GM18861 (cell line): ENCODE data around the gene SLC35F1.

Source experiments
- ATAC-seq: cut with Tn5 transposase; IDR thresholded peaks from one replicate; pipeline ENCODE4 v1.9.1; 2021; ENCODE audit not compliant: unreplicated experiment

The SLC35F1 gene

DNA sequence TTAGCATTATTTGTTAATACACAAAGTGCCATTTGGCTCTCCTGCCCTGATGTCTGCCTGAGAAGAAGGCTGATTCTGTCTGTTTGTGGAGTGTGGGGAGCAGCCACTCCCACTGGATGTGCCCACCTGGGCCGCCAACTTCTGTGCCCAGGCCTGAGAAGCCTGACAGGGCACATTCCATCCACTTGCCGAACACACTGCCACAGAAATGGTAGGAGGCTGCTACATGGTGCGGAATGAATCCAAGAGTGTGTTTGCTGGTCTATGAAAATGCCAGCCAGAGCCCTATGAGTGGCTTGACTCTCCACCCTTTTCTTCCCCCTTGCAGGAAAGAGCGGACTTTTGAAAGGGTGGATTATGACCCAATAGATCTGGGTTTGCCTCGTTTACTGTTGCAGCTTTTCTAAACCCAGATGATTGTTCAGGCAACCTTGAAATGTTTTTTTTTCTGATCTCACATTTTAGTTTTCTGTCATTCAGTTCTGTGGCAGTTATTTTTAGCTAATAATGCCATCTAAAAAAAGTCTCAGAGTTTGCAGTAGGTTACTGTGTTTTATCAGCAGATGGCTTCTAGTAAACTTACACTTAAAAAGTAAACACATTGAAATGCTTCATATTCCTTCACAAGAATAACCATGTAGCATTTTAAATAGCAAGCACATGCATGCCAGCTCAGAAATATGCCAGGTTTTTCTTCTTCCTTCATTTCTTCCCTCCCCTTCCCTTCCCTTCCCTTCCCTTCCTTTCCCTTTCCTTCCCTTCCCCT is 196.5 kb downstream of the SLC35F1 start:
- ATAC-seq, result no peak

DNA sequence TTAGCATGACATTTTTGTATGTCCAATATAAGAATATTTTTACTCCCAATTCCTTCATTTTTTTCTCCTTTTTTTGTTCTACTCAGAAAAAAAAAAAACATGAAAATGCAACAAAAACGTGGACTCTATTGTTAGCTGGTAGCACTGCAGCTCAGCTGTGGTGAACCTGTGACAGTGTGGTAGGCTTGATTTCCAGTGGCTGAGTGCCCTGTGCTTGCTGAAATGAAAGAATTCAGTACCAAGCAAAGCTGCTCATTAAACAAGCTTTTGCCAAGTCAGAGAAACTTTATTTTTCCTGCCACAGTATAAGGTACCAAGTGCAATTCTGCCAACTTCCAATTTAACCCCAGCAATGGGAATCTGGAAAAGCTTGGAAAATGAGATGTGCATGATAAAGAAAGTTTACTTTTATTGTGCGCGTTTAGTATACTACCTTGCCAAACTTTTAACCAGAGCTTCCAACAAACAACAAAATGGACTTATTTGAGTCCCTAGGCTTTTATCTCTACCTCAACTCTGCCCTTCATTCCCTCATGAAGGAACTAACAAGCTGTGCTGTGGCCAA is 215.2 kb downstream of the SLC35F1 start:
- no peak for ATAC-seq

DNA sequence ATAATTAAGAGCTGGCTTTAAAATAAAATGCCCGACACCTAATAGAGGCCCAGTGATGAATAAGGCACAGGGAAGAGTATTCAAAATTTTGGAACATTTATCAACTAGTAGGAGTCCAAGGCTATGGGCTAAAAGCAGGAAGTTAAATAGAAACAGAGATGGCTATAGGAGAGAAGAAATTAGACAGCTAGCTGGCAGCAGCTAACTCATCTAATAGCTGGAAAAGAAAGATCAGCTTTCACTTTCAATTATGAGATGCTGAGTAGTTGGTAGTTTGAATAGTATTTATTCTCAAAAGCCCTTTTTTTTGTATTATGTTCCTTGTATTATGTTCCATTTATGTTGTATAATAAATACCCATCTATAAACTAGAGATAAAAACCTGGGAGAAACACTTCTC is 215.7 kb downstream of the SLC35F1 start:
- ATAC-seq, result no peak

DNA sequence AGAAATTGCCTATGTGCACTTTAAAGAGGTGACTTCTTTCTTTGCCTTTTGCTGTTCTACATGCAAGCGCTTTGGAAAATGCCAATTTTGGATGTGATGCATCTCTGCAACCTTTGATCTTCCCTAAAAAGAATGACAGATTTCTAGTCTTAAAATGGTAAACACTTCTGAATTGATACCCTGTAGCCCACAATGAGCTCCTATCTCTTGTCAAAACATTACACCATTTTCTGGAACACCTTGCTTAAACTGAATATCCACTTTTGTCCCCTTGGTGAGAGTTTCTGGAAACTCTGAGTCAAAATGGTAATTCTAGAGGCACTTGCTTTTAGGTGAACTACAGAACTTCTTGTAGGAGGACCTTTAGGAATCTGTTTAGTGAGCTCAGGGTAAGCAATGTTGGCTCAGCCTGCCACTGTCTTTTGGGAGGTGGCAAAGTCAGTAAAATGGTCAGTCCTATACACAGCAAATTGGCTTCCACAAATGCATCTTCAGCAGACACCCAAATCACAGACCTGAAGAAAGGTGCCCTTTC is 216.5 kb downstream of the SLC35F1 start:
- ATAC-seq, result no peak

DNA sequence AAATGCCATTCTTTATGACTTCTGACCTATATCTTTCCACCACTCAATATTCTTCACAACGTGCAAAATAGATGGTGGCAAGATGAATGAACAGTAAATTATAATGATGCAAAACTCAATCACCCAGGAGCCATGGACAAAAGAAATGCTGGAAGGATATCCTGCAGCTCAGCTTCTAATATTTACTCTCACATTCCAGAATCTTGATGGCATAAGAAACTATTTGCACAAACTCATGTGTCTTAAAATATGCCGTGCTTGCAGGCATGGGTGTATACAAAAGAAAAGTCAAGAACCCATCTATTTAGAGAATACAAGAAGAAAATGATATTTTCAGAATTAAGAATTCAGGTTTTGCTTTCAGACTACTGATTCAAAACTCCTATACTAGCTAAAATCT is 217.8 kb downstream of the SLC35F1 start:
- ATAC-seq, result no peak

DNA sequence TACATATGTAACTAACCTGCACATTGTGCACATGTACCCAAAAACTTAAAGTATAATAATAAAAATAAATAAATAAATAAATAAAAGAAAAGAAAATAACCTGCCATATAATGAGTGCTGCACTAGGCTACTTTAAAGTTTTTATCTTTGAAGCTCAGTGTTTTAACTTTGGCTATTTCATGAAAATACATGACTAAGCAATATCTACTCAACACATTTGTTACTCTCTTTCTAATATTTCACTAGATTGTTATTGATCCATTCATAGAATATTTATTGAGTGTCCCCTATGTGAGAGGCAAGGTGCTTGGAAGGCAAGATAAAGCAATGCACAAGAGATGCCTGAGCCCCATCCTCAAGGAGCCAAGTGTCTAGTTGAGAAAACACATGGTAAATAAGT is 221.7 kb downstream of the SLC35F1 start:
- no peak for ATAC-seq

DNA sequence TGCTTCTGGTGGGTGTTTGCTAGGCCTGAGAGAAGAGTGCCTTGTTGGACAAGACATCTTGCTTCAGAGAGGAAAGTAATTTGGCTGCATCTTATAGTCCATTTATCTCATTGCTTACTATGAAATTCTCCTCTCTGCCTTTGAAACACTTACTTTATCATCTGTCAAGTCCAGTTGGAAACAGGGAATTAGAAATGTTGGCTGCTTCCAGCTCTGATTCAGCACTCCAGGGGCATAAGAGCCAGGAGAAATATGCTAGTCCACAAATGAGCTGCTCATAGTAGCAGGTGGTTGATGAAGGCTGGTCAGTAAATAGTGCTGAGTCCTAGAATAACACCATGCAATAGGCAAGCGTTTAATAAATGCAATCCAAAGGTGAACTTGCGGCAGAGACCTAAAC is 227.1 kb downstream of the SLC35F1 start:
- ATAC-seq, result no peak

DNA sequence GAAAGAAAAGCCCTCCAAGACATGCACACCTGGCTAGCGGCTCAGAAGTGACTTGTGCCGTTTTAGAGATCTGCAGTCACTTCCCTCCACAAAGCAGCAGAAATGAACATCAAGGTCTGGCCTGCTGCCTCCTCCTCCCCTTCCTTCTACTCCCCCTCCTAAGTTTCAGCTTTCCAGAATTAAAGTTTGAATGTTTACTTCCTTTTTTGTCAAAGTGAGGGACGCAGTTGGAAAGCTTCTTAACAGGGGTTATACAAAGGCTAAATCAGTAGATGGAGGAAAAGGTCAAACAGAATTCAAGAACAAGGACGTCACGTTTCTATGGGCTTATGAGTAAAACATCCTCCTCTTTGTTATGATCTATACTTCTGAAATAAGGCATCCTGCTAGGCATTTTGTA is 227.7 kb downstream of the SLC35F1 start:
- no peak for ATAC-seq

DNA sequence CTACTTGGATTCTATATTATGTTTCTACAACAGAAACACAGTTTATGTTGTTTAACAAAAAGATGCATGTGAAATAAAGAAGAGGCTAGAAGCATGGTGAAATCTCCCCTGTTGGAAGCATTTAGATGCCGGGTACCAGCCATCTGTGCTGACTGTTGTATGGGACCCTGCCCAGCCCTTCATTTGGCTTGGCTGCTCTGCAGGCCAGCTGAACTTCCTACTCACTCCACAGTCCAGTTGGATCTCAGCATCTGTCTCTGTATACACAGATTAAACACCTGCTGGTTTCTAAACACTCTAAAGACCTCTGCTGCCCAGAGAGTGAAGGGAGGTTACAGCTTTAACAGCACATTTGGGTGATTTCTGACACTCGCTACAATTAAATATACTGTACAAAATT is 228.3 kb downstream of the SLC35F1 start:
- no peak for ATAC-seq

DNA sequence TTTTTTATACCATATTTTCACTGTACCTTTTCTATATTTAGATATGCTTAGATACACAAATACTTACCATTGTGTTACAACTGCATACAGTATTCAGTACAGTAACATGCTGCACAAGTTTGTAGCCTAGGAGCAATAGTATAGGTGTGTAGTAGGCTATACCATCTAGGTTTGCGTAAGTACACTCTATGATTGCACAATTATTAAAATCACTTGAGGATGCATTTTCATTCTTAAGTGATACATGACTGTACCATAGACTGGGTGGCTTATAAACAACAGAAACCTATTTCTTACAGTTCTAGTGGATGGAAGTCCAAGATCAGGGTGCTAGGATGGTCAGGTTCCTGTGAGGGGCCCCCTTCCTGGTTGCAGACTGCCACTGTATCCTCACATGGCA is 234.1 kb downstream of the SLC35F1 start:
- ATAC-seq, result no peak

DNA sequence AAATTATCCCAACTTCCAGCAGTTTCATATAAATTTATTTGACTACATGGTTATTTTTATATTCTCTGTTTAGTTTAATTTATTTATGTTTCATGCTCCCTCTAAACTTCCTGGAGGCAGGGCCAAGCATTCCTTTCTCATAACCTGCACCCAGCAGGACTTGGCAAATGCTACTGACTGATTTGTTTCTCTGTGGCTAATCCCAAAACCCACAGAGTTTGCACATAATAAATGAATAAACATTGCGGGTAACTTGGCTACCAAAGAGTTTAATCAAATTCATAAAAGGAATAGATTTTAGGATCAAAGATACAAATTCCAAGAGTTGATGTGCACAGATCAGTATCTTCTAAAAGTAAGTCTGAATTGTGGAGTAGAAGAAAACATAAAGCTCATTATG is 239.5 kb downstream of the SLC35F1 start:
- ATAC-seq, result no peak

DNA sequence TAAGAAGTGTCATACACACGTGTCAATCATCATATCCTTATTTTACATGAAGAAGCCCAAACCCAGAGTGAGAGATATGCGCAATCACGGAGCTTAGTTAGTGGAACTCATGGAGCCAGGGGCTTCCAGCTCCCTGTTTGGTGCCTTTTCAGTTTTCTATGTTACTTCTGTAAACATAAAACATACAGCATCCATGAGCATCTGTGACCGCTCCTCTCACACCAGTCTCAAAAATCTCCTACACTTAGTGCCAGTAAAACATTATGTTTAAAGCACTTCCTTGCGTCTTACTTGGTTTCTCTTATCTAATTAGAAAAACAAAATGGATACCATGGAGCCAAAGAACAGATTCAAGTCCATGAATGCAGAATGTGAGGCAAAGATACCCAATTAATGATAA is 240.4 kb downstream of the SLC35F1 start:
- ATAC-seq, result no peak

DNA sequence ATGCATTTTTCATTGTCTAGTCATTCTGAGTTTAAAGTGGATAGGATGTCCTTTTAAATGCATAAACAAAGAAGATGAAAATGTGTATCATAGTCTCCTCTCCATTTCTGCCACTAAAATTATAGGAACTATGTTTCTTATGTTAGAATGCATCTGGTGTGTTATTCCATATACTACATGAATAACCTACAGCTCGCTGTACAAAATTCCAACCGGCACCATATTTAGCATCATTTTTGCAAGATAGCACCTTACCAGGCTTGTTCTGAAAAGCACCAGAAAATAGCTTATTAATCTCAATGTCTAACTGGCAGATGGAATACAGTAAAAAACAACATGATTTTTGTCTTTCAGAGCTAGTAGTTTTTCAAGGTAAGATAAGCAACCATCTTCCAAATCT is 241.5 kb downstream of the SLC35F1 start:
- no peak for ATAC-seq

DNA sequence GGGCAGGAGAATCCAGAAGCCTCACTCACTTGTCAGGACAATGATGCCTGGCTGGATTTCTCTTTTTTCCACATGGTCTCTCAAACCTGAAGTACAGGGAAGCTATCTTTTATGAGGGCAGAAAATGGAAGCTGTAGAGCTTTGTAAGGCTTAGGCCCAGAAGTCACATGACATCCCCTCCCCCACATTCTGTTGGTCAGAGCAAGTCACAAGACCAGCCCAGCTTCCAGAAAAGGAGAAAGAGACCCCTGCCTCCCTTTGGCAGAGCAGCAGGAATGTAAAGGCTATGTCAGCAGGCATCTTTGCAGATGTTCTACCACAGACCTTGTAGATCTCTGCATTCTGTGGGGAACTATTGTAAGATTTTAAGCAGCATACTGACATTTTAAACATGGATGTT is 245.5 kb downstream of the SLC35F1 start:
- no peak for ATAC-seq

DNA sequence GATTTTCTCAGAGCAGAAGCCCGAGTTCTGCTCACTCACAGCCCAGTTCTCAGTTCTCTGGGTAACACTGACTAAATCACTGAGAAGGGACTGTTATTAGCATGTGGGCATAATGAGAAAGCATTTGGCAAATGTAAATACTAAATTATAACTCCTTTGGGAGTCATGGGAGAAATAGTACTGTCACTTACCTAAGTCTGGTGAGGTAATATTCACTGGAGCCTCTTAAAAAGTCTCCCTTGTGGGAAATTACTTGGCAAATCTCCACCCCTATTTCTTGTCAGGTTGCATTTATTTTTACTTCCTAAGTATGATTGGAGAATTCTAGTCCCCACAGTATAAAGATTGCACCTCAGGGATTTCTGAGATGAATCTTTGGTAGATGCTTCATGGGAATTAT is 254.3 kb downstream of the SLC35F1 start:
- ATAC-seq, result no peak

DNA sequence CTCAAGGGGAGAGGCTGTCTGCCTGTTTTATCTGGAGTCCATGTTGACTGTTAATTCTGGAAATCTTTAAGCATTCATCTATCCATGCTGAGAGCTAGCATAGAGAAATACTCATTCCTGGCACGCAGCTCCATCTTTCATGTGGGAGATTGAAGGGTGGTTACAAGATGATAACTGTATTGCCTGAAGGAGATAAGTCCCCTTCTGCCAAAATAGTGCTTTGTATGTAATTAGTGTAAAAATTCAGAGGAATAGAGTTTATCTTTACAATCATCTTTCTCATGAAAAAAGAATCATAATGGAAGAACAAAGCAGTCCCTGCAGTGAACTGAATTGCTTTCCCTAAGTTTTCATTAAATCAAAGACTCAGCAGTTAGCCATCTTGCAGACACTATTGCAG is 256.5 kb downstream of the SLC35F1 start:
- ATAC-seq, result no peak

DNA sequence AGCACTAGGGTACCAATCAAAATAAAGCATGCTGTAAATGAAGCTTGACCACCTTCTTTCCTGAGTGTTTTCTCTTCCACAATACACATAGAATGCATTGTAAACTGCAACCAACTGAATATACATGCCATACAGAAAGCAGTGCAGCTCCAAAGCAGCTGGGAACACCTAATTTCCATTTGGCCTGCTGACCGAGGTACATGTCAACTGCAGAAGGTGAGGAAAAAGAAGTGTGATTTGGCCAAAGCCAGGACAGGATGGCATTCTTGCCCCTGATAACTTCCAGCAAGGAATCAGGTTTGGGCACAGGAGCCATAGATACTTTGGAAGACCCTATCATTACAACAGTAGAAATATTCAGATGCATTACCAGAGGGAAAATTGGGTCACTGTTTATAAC is 258.4 kb downstream of the SLC35F1 start:
- no peak for ATAC-seq

DNA sequence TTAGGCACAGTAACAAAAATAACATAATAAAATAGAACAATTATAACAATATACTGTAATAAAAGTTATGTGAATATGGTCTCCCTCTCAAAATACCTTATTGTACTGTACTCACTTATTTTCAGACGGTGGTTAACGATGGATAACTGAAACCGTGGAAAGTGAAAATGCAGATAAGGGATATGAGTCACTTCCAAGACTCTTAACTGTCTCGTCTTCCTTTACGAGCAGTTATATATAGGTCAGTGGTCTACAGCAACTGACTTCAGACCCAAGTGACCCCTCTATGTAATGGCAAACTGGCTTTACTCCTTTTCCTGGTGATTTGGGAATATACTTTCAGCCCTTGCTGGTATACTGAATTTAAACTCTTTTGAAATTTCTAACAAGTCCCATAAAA is 261.4 kb downstream of the SLC35F1 start:
- ATAC-seq, result no peak

DNA sequence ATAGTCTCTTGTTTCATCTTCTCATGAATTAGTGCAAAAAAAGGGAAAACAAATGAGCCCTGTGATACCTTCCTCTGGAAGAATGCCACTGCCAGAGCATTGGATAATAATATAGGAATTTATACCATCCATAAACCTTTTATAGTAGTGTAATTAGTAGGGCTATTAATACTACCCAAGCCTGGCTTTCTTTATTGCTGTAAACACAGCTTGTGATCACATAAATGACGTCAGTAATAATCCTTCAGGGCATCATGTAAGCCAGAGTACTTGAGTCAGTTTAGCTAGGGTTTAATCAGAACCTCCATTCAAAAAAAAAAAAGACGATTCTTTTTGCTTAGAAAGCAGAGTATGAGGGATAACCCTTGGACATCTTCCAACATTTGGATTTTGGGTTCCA is 264.8 kb downstream of the SLC35F1 start:
- ATAC-seq, result no peak

DNA sequence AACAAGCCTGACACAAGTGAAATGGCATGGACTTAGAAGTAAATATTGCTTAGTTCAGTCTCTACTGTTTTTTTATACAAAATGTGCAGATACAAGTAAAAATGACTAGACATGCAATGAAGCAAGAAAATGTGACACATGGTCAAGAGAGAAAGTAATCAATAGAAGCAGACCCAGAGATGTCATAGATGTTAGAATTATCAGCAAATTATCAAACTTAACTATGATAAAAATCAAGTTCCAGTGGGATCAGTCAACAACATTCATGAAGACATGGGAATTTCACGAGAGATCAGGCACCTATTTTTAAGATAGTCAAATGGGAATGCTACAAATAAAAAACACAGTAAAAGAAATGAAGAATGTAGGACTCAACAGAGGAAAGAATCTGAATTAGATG is 267.0 kb downstream of the SLC35F1 start:
- no peak for ATAC-seq

DNA sequence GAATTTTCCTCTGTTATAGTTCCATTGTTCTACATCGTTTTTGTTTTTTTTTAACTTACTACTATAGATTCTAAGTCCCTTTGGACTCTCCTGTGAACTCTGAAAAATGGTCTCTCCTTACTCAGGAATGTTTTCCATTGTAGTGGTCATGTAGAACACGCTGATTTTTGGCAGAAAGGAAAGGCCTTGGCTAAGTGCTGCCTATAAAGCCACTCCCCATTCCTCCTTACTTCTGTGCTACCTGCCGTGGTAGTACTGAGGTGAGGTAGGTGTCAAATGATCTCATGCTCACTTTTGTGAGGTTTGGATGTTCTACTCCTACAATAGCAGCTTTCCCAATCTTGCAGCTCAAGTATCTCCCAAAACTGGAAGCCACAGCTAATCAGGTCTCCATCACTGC is 270.7 kb downstream of the SLC35F1 start:
- ATAC-seq, result no peak

DNA sequence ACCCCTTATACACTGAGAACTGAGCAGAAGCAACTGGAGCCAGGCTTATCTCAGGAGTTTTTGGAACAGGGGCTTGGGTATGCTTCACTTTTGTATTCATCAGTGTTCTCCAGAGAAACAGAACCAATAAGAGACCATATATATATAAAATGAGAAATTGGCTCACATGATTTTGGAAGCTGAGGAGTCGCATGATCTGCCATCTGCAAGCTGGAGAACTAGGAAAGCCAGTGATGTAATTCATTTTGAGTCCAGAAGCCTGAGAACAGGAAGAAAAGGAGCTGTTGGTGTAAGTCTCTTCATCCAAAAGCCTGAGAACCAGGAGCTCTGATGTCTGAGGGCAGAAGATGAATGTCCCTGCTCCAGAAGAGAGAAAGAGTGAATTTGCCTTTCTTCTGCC is 272.0 kb downstream of the SLC35F1 start:
- ATAC-seq, result no peak
